Neural progenitor cell (in vitro differentiated cells): ENCODE measurements around the gene MGAM2. TPM values are rescaled to one million over a fixed set of nuclear protein-coding genes. Genes with fewer than 3 reads are reported as not detected.

Experiments used
- DNase-seq: peaks from one replicate; pipeline ENCODE4 v3.0.0-alpha.2; 2016; ENCODE audit warnings: low spot score
- H2AFZ ChIP-seq: fragments of 200-600 bp; sonication (generic); replicated peaks from 2 replicates; pipeline ENCODE4 v1.6.1; 2016; ENCODE audit warnings: antibody characterized with exemption
- H3F3A ChIP-seq: fragments of 200-600 bp; sonication (generic); 2 replicates; pipeline ENCODE4 v1.6.1; 2016; ENCODE audit warnings: antibody characterized with exemption, low read depth
- H3K27ac ChIP-seq: fragments of 200-600 bp; sonication (generic); 2 replicates; pipeline ENCODE4 v1.5.1; 2016; ENCODE audit warnings: mild to moderate bottlenecking
- H3K27me3 ChIP-seq: fragments of 200-600 bp; sonication (generic); 2 replicates; pipeline ENCODE4 v1.6.1; 2016; ENCODE audit warnings: mild to moderate bottlenecking, moderate library complexity
- H3K36me3 ChIP-seq: fragments of 200-600 bp; sonication (generic); 2 replicates; pipeline ENCODE4 v1.5.1; 2016
- H3K4me1 ChIP-seq: fragments of 200-600 bp; sonication (generic); 2 replicates; pipeline ENCODE4 v1.6.1; 2016; ENCODE audit warnings: mixed run types
- H3K4me2 ChIP-seq: fragments of 200-600 bp; sonication (generic); 2 replicates; pipeline ENCODE4 v1.6.1; 2016
- H3K4me3 ChIP-seq: fragments of 200-600 bp; sonication (generic); 2 replicates; pipeline ENCODE4 v1.5.1; 2016
- H3K79me2 ChIP-seq: fragments of 200-600 bp; sonication (generic); 2 replicates; pipeline ENCODE4 v1.6.1; 2016; ENCODE audit warnings: low read depth
- H3K9ac ChIP-seq: fragments of 200-600 bp; sonication (generic); 2 replicates; pipeline ENCODE4 v1.6.1; 2016
- H3K9me3 ChIP-seq: fragments of 200-600 bp; sonication (generic); 2 replicates; pipeline ENCODE4 v1.5.1; 2016; ENCODE audit warnings: low read depth
- H4K20me1 ChIP-seq: fragments of 200-600 bp; sonication (generic); 2 replicates; pipeline ENCODE4 v1.6.1; 2016; ENCODE audit warnings: low read depth
- H3K27ac Mint-ChIP-seq: 3 replicates; pipeline ENCODE4 v1.8.0; 2021; ENCODE audit warnings: mixed read lengths
- H3K27me3 Mint-ChIP-seq: 2 replicates; pipeline ENCODE4 v1.8.0; 2022; ENCODE audit warnings: low read depth, mild to moderate bottlenecking, inconsistent platforms, moderate library complexity, mixed read lengths; ENCODE audit not compliant: insufficient read depth
- H3K36me3 Mint-ChIP-seq: 3 replicates; pipeline ENCODE4 v1.8.0; 2021; ENCODE audit warnings: mixed read lengths
- H3K4me1 Mint-ChIP-seq: 3 replicates; pipeline ENCODE4 v1.8.0; 2021; ENCODE audit warnings: mixed read lengths
- H3K4me3 Mint-ChIP-seq: 3 replicates; pipeline ENCODE4 v1.8.0; 2021; ENCODE audit warnings: mild to moderate bottlenecking, moderate library complexity, mixed read lengths
- H3K9me3 Mint-ChIP-seq: 3 replicates; pipeline ENCODE4 v1.8.0; 2020; ENCODE audit warnings: mixed read lengths
- EZH2 ChIP-seq: fragments of 200-600 bp; sonication (generic); IDR thresholded peaks from 2 replicates; pipeline ENCODE4 v1.6.1; 2017; ENCODE audit warnings: antibody characterized with exemption, mild to moderate bottlenecking, moderate library complexity
- EZH2phosphoT487 ChIP-seq: fragments of 200-600 bp; sonication (generic); IDR thresholded peaks from 2 replicates; pipeline ENCODE4 v1.6.1; 2017; ENCODE audit warnings: antibody characterized with exemption
- total RNA-seq: library from RNA; depleted of rRNA; stranded (reverse); fragments of >200 nt; gene quantifications from 2 replicates; pipeline ENCODE4 v1.2.3, GENCODE V29; 2015; ENCODE audit warnings: low replicate concordance
- TF ChIP-seq, protein P1 (sequence below): fragments of 200-600 bp; sonication (generic); IDR thresholded peaks from 2 replicates; pipeline ENCODE4 v1.5.1; 2017; ENCODE audit warnings: antibody characterized with exemption, mild to moderate bottlenecking

Gene MGAM2
- total RNA-seq, 1 donor from 2014 or later: 0.04 TPM

DNA sequence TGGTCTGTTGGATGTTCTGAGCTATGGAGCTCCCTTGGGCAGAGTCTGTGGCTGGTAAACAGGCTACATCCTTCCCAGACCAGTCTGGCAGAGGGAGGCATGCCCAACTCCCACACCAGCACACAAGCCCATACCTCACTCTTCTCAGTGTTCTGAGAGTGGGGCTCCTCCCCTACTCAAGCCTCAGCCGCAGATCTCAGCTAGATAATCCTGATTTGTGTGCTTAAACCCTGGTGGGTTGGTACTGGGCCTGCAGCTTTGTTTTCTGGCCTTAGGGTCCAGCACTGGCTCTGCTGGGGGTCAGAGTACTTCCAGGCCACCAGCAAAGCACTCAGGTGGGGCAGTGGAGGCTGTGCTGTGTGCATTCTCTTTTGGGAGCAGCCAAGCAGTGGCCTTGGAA, 70.4 kb downstream of the MGAM2 start:
- Histone ChIP-seq H3K36me3 (no peaks in the 10 kb centered on the region), H4K20me1 (no peaks in the 10 kb centered on the region), H3K4me2 (no peak overlapping the region), H2AFZ (no peak overlapping the region), H3K79me2 (no peaks in the 10 kb centered on the region), H3K27me3 (no peaks in the 10 kb centered on the region), H3K4me1 (peaks cover 3% of the 10 kb centered on the region), H3K9ac (no peak overlapping the region), H3K9me3 (no peaks in the 10 kb centered on the region), H3F3A (no peaks in the 10 kb centered on the region), H3K27ac (no peak overlapping the region), H3K4me3 (no peak overlapping the region)
- no peak overlapping the region for H3K27ac Mint-ChIP-seq
- peak; percentile 33 for DNase-seq
- TF ChIP-seq EZH2phosphoT487 (no peak), EZH2 (no peak)
- TF ChIP-seq, protein P1, sequence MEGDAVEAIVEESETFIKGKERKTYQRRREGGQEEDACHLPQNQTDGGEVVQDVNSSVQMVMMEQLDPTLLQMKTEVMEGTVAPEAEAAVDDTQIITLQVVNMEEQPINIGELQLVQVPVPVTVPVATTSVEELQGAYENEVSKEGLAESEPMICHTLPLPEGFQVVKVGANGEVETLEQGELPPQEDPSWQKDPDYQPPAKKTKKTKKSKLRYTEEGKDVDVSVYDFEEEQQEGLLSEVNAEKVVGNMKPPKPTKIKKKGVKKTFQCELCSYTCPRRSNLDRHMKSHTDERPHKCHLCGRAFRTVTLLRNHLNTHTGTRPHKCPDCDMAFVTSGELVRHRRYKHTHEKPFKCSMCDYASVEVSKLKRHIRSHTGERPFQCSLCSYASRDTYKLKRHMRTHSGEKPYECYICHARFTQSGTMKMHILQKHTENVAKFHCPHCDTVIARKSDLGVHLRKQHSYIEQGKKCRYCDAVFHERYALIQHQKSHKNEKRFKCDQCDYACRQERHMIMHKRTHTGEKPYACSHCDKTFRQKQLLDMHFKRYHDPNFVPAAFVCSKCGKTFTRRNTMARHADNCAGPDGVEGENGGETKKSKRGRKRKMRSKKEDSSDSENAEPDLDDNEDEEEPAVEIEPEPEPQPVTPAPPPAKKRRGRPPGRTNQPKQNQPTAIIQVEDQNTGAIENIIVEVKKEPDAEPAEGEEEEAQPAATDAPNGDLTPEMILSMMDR: no peak
- H3K9me3 Mint-ChIP-seq: no peaks in the 10 kb centered on the region
- H3K4me3 Mint-ChIP-seq: no peak overlapping the region
- no peaks in the 10 kb centered on the region for H3K4me1 Mint-ChIP-seq
- no peaks in the 10 kb centered on the region for H3K27me3 Mint-ChIP-seq
- no peaks in the 10 kb centered on the region for H3K36me3 Mint-ChIP-seq

DNA sequence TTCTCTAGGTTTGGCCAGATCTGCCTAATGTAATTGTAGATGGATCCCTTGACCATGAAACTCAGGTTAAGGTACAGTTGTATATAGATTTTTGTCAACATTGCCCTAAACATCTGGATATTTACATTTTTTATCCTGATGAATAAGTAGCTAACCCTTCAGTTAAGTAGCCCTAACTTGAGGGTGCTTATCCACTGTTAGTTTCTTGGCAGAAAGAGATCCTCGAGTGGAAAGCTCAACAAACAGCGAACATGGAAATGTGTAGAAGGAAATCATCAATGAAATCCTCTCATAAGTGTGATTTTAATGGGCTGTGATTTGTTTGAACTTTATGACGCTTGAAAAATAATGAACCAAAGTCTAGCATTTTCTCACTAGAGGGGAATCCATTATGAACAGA, 73.6 kb downstream of the MGAM2 start:
- Histone ChIP-seq H3F3A (no peaks in the 10 kb centered on the region), H3K79me2 (no peaks in the 10 kb centered on the region), H4K20me1 (no peaks in the 10 kb centered on the region), H3K4me2 (no peak overlapping the region), H3K4me3 (no peak overlapping the region), H3K9ac (no peak overlapping the region), H3K27me3 (no peaks in the 10 kb centered on the region), H3K9me3 (no peaks in the 10 kb centered on the region), H3K27ac (no peak overlapping the region), H3K36me3 (no peaks in the 10 kb centered on the region), H2AFZ (no peak overlapping the region), H3K4me1 (peaks cover 3% of the 10 kb centered on the region)
- Mint-ChIP-seq H3K9me3 (no peaks in the 10 kb centered on the region), H3K27ac (no peak overlapping the region), H3K4me3 (no peak overlapping the region), H3K4me1 (no peaks in the 10 kb centered on the region), H3K36me3 (no peaks in the 10 kb centered on the region), H3K27me3 (no peaks in the 10 kb centered on the region)
- DNase-seq: no peak
- TF ChIP-seq EZH2phosphoT487 (no peak), EZH2 (no peak)
- TF ChIP-seq, protein P1: no peak

DNA sequence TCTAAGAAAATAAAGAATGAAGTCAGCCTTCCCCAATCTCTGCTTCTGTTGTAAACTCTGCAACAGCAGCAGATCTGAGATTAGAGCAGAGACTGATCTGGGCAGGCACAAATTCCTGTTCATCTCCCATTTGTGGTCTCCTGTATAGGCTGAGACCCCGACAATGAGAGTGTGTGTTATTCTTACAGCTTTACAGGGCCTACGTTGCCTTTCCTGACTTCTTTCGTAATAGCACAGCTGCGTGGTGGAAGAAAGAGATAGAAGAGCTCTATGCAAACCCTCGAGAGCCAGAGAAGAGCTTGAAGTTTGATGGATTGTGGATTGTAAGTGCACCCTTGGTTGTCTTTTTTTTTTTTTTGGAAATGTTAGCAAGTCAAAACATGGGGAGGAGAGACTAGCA, 74.3 kb downstream of the MGAM2 start:
- TF ChIP-seq EZH2phosphoT487 (no peak), EZH2 (no peak)
- TF ChIP-seq, protein P1: no peak
- H3K36me3 Mint-ChIP-seq: no peaks in the 10 kb centered on the region
- no peak overlapping the region for H3K4me2 ChIP-seq
- H3K4me1 Mint-ChIP-seq: no peaks in the 10 kb centered on the region
- H3K36me3 ChIP-seq: no peaks in the 10 kb centered on the region
- peaks cover 3% of the 10 kb centered on the region for H3K4me1 ChIP-seq
- no peaks in the 10 kb centered on the region for H4K20me1 ChIP-seq
- H3K27ac Mint-ChIP-seq: no peak overlapping the region
- no peak overlapping the region for H3K4me3 Mint-ChIP-seq
- H2AFZ ChIP-seq: no peak overlapping the region
- no peak for DNase-seq
- no peaks in the 10 kb centered on the region for H3F3A ChIP-seq
- no peak overlapping the region for H3K9ac ChIP-seq
- H3K79me2 ChIP-seq: no peaks in the 10 kb centered on the region
- no peaks in the 10 kb centered on the region for H3K9me3 ChIP-seq
- no peaks in the 10 kb centered on the region for H3K27me3 ChIP-seq
- H3K27me3 Mint-ChIP-seq: no peaks in the 10 kb centered on the region
- no peak overlapping the region for H3K27ac ChIP-seq
- no peak overlapping the region for H3K4me3 ChIP-seq
- H3K9me3 Mint-ChIP-seq: no peaks in the 10 kb centered on the region

DNA sequence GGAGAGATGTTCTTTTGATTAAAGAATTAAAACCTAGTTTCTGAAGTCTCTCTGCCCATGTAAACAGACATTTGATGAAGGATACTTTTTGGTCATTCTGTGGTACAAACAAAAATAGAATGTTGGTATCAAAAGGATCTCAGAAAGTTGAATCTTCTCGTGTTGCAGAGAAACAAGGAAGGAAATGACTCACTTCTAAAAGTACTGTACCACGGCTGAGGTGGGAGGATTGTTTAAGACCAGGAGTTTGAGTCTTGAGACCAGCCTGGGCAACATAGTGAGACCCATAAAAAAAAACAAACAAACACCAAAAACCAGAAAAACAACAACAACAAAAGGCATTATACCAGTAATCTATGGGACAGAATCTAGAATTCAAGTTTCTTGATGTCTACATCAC, 76.6 kb downstream of the MGAM2 start:
- Histone ChIP-seq H3K9me3 (no peaks in the 10 kb centered on the region), H3K4me1 (no peaks in the 10 kb centered on the region), H3K79me2 (no peaks in the 10 kb centered on the region), H3K4me2 (no peak overlapping the region), H3K27me3 (no peaks in the 10 kb centered on the region), H3K9ac (no peak overlapping the region), H4K20me1 (no peaks in the 10 kb centered on the region), H2AFZ (no peak overlapping the region), H3K4me3 (no peak overlapping the region), H3K27ac (no peak overlapping the region), H3F3A (no peaks in the 10 kb centered on the region), H3K36me3 (no peaks in the 10 kb centered on the region)
- Mint-ChIP-seq H3K27me3 (no peaks in the 10 kb centered on the region), H3K4me3 (no peak overlapping the region), H3K4me1 (no peaks in the 10 kb centered on the region), H3K27ac (no peak overlapping the region), H3K36me3 (no peaks in the 10 kb centered on the region), H3K9me3 (no peaks in the 10 kb centered on the region)
- TF ChIP-seq, protein P1: no peak
- TF ChIP-seq EZH2phosphoT487 (no peak), EZH2 (no peak)
- no peak for DNase-seq
